ENCODE measurements around the gene ITGB7. TPM values are rescaled to one million over a fixed set of nuclear protein-coding genes. Genes with fewer than 3 reads are reported as not detected.

ITGB7 gene
- total RNA-seq, 1 donor from 2014 or later = not detected

GRCh38 chr12:53159195-53159839 is 47.7 kb downstream of the ITGB7 start:
- Mint-ChIP-seq H3K36me3 (ENCODE audit: unreplicated experiment) (no peaks in the 10 kb centered on the region), H3K9me3 (ENCODE audit: unreplicated experiment) (no peaks in the 10 kb centered on the region), H3K27me3 (ENCODE audit: unreplicated experiment) (no peaks in the 10 kb centered on the region), H3K27ac (ENCODE audit: unreplicated experiment) (no peak overlapping the region), H3K4me1 (ENCODE audit: low read depth, unreplicated experiment) (peaks cover 4% of the 10 kb centered on the region), H3K4me3 (ENCODE audit: unreplicated experiment) (no peak overlapping the region)
- DNase-seq = peak; percentile 91
- peak; percentile 94 for TF ChIP-seq CTCF (IDR thresholded peaks at IDR 0.05; ENCODE audit: partially characterized antibody, unreplicated experiment)

GRCh38 chr12:53152390-53152789 is 54.7 kb downstream of the ITGB7 start:
- H3K27me3 Mint-ChIP-seq (ENCODE audit: unreplicated experiment) = no peaks in the 10 kb centered on the region
- no peak overlapping the region for H3K27ac Mint-ChIP-seq (ENCODE audit: unreplicated experiment)
- no peaks in the 10 kb centered on the region for H3K9me3 Mint-ChIP-seq (ENCODE audit: unreplicated experiment)
- no peak for TF ChIP-seq CTCF (IDR thresholded peaks at IDR 0.05; ENCODE audit: partially characterized antibody, unreplicated experiment)
- peaks cover 3% of the 10 kb centered on the region for H3K4me1 Mint-ChIP-seq (ENCODE audit: low read depth, unreplicated experiment)
- no peak for DNase-seq
- no peaks in the 10 kb centered on the region for H3K36me3 Mint-ChIP-seq (ENCODE audit: unreplicated experiment)
- H3K4me3 Mint-ChIP-seq (ENCODE audit: unreplicated experiment) = no peak overlapping the region

DNA sequence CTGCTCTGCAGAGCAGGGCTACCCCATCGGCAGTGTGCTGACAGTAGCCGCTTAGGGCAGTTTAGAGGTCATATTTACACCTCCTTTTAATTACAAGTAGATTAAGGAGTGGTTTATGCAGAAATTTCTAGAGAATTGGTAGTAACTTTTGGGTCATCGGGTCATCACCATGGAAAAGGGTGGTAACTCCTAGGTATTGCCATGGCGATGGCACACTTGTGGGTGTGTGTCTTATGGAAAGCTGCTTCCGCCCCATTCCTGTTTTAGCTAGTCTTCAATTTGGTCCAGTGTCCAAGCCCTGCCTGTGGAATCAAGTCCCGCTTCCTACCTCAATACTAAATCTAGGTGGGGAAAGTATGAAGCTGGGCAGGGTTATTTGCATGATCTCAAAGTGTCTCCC is 56.0 kb downstream of the ITGB7 start:
- no peak for TF ChIP-seq CTCF (IDR thresholded peaks at IDR 0.05; ENCODE audit: partially characterized antibody, unreplicated experiment)
- no peak overlapping the region for H3K4me3 Mint-ChIP-seq (ENCODE audit: unreplicated experiment)
- no peaks in the 10 kb centered on the region for H3K9me3 Mint-ChIP-seq (ENCODE audit: unreplicated experiment)
- H3K4me1 Mint-ChIP-seq (ENCODE audit: low read depth, unreplicated experiment) = peaks cover 3% of the 10 kb centered on the region
- no peak for DNase-seq
- no peaks in the 10 kb centered on the region for H3K36me3 Mint-ChIP-seq (ENCODE audit: unreplicated experiment)
- no peaks in the 10 kb centered on the region for H3K27me3 Mint-ChIP-seq (ENCODE audit: unreplicated experiment)
- H3K27ac Mint-ChIP-seq (ENCODE audit: unreplicated experiment) = no peak overlapping the region

- H3K27ac Mint-ChIP-seq (ENCODE audit: unreplicated experiment) = no peak overlapping the region
- TF ChIP-seq CTCF (IDR thresholded peaks at IDR 0.05; ENCODE audit: partially characterized antibody, unreplicated experiment) = no peak
- H3K27me3 Mint-ChIP-seq (ENCODE audit: unreplicated experiment) = peaks cover 2% of the 10 kb centered on the region
- DNase-seq = no peak
- H3K4me3 Mint-ChIP-seq (ENCODE audit: unreplicated experiment) = no peak overlapping the region
- H3K36me3 Mint-ChIP-seq (ENCODE audit: unreplicated experiment) = no peaks in the 10 kb centered on the region
- H3K9me3 Mint-ChIP-seq (ENCODE audit: unreplicated experiment) = no peaks in the 10 kb centered on the region
- H3K4me1 Mint-ChIP-seq (ENCODE audit: low read depth, unreplicated experiment) = peaks cover 3% of the 10 kb centered on the region
Measured at GRCh38 chr12:53147653-53148052, 59.4 kb downstream of the ITGB7 start.

DNA sequence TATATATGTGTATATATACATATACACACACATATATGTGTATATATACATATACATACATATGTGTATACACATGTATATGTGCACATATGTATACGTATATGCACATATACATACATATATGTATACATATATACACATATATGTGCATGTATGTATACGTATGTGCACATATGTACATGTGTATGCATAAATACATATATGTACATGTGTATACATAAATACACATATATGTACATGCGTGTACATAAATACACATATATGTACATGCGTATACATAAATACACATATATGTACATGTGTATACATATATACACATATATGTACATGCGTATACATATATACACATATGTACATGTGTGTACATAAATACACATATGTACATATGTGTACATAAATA is 59.9 kb downstream of the ITGB7 start:
- no peak for DNase-seq
- TF ChIP-seq CTCF (IDR thresholded peaks at IDR 0.05; ENCODE audit: partially characterized antibody, unreplicated experiment) = no peak

More for the DNA sequence above, 59.9 kb downstream of the ITGB7 start:
- no peaks in the 10 kb centered on the region for H3K9me3 Mint-ChIP-seq (ENCODE audit: unreplicated experiment)
- peaks cover 3% of the 10 kb centered on the region for H3K4me1 Mint-ChIP-seq (ENCODE audit: low read depth, unreplicated experiment)
- H3K27me3 Mint-ChIP-seq (ENCODE audit: unreplicated experiment) = peaks cover 2% of the 10 kb centered on the region
- H3K27ac Mint-ChIP-seq (ENCODE audit: unreplicated experiment) = no peak overlapping the region
- no peaks in the 10 kb centered on the region for H3K36me3 Mint-ChIP-seq (ENCODE audit: unreplicated experiment)
- no peak overlapping the region for H3K4me3 Mint-ChIP-seq (ENCODE audit: unreplicated experiment)
